Gastroesophageal sphincter (tissue), 4 donors: ENCODE data around the gene TRAT1. TPM values are rescaled to one million over a fixed set of nuclear protein-coding genes. Genes with fewer than 3 reads are reported as not detected.

Experiments used
- ATAC-seq: fragments of 150-250 bp; one replicate; pipeline ENCODE4 v1.9.1; 2016; ENCODE audit warnings: mild to moderate bottlenecking, moderate library complexity
- H3K27ac ChIP-seq, 4 donors: fragments of 200-600 bp; sonication (generic) in 3 of 4; 1 replicate in 3 of 4; 2 replicates in 1 of 4; pipeline ENCODE4 v1.5.1; 2016 to 2019
- H3K27me3 ChIP-seq: fragments of 200-600 bp; sonication (generic); one replicate; pipeline ENCODE4 v1.5.1; 2019
- H3K36me3 ChIP-seq, 2 donors: fragments of 200-600 bp; sonication (generic); one replicate each; pipeline ENCODE4 v1.5.1; 2019; ENCODE audit warnings: control low read depth in 1 of 2
- H3K4me1 ChIP-seq, 3 donors: fragments of 200-600 bp; sonication (generic); 1 replicate in 2 of 3; 2 replicates in 1 of 3; pipeline ENCODE4 v1.5.1; 2016 to 2019; ENCODE audit warnings: control low read depth in 2 of 3
- H3K4me3 ChIP-seq, 2 donors: fragments of 200-600 bp; sonication (generic); one replicate each; pipeline ENCODE4 v1.5.1; 2019; ENCODE audit warnings: mild to moderate bottlenecking in 1 of 2, moderate library complexity in 1 of 2
- H3K9me3 ChIP-seq, 3 donors: fragments of 200-600 bp; sonication (generic); one replicate each; pipeline ENCODE4 v1.5.1; 2017 to 2019; ENCODE audit warnings: control low read depth in 2 of 3
- EP300 ChIP-seq: sonication (generic); formaldehyde crosslinking; IDR thresholded peaks from one replicate; pipeline ENCODE4 v1.6.1; 2017; ENCODE audit warnings: antibody characterized with exemption, mild to moderate bottlenecking
- POLR2A ChIP-seq, 2 donors: fragments of 450-650 bp; IDR thresholded peaks; one replicate each; pipeline ENCODE4 v1.6.1; 2017; ENCODE audit warnings: antibody characterized with exemption in 2 of 2, mild to moderate bottlenecking in 2 of 2, moderate library complexity in 1 of 2
- POLR2AphosphoS5 ChIP-seq: sonication (generic); formaldehyde crosslinking; IDR thresholded peaks from one replicate; pipeline ENCODE4 v1.6.1; 2017; ENCODE audit warnings: antibody characterized with exemption
- WGBS, 2 donors: methylation state at CpG; one replicate each; pipeline ENCODE4 v1.1.5; 2018; ENCODE audit warnings: low coverage in 1 of 2; 5-methylcytosine and 5-hydroxymethylcytosine counted together
- total RNA-seq, 4 donors: library from RNA; depleted of rRNA; stranded (reverse); fragments of >200 nt; gene quantifications; one replicate each; pipeline ENCODE4 v1.1.0, GENCODE V29; 2016
- TF ChIP-seq, protein P1 (sequence below), 4 experiments: fragments of 200-600 bp in 2 of 4; fragments of 450-650 bp in 2 of 4; sonication (generic) in 1 of 4; IDR thresholded peaks; one replicate each; pipeline ENCODE4 v1.5.1; 2017 to 2019; ENCODE audit warnings: antibody characterized with exemption in 4 of 4, mild to moderate bottlenecking in 2 of 4, moderate library complexity in 2 of 4

The TRAT1 gene
- total RNA-seq, 4 donors from 2014 or later = 1.2 to 2.4 TPM; not detected in 2

GRCh38 chr3:108847187-108847586 is 24.6 kb downstream of the TRAT1 start:
- Histone ChIP-seq H3K36me3 (no peaks in the 10 kb centered on the region), H3K9me3 (no peaks in the 10 kb centered on the region), H3K4me3 (no peak overlapping the region), H3K27me3 (no peaks in the 10 kb centered on the region), H3K4me1 (no peaks in the 10 kb centered on the region), H3K27ac (no peak overlapping the region)
- ATAC-seq = no peak
- 84 to 100% methylated on average over 2 of the region's 2 CpGs for WGBS, 2 donors
- TF ChIP-seq, protein P1, sequence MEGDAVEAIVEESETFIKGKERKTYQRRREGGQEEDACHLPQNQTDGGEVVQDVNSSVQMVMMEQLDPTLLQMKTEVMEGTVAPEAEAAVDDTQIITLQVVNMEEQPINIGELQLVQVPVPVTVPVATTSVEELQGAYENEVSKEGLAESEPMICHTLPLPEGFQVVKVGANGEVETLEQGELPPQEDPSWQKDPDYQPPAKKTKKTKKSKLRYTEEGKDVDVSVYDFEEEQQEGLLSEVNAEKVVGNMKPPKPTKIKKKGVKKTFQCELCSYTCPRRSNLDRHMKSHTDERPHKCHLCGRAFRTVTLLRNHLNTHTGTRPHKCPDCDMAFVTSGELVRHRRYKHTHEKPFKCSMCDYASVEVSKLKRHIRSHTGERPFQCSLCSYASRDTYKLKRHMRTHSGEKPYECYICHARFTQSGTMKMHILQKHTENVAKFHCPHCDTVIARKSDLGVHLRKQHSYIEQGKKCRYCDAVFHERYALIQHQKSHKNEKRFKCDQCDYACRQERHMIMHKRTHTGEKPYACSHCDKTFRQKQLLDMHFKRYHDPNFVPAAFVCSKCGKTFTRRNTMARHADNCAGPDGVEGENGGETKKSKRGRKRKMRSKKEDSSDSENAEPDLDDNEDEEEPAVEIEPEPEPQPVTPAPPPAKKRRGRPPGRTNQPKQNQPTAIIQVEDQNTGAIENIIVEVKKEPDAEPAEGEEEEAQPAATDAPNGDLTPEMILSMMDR (IDR thresholded peaks at IDR 0.05) = no peak
- TF ChIP-seq POLR2AphosphoS5 (no peak), POLR2A (IDR thresholded peaks at IDR 0.05) (no peak), EP300 (no peak)

DNA sequence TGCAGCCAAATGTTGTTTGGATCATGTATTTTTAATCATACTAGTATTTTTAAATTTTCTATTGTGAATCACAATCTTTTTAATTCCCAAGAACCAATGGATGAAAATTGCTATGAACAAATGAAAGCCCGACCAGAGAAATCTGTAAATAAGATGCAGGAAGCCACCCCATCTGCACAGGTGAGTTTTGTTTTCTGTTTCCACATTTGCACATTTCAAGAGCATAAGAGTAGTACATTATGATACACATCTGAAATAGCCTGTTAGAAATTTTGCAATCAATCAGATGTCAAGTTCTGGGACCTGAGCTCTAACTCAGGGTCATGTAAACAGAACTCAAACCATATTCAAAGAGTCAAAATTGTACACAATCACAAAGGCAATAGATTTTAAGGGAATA is 26.5 kb downstream of the TRAT1 start:
- Histone ChIP-seq H3K4me3 (no peak overlapping the region), H3K27me3 (no peaks in the 10 kb centered on the region), H3K9me3 (no peaks in the 10 kb centered on the region), H3K4me1 (no peaks in the 10 kb centered on the region), H3K27ac (no peak overlapping the region), H3K36me3 (no peaks in the 10 kb centered on the region)
- ATAC-seq = no peak
- no peak for TF ChIP-seq POLR2A (IDR thresholded peaks at IDR 0.05)
- TF ChIP-seq, protein P1 (IDR thresholded peaks at IDR 0.05) = no peak
- TF ChIP-seq POLR2AphosphoS5 = no peak
- TF ChIP-seq EP300 = no peak
- WGBS, 2 donors = 90 to 95% methylated on average over 1 of the region's 1 CpG

GRCh38 chr3:108861401-108861800 is 38.8 kb downstream of the TRAT1 start:
- H3K9me3 ChIP-seq = no peaks in the 10 kb centered on the region
- no peak overlapping the region for H3K4me3 ChIP-seq
- TF ChIP-seq, protein P1 (IDR thresholded peaks at IDR 0.05) = no peak
- TF ChIP-seq EP300 (no peak), POLR2A (IDR thresholded peaks at IDR 0.05) (no peak), POLR2AphosphoS5 (no peak)
- no peaks in the 10 kb centered on the region for H3K36me3 ChIP-seq
- no peak overlapping the region for H3K27ac ChIP-seq
- no peak for ATAC-seq
- no peaks in the 10 kb centered on the region for H3K4me1 ChIP-seq
- WGBS, 2 donors = 33 to 54% methylated on average over 1 of the region's 1 CpG
- H3K27me3 ChIP-seq = no peaks in the 10 kb centered on the region

DNA sequence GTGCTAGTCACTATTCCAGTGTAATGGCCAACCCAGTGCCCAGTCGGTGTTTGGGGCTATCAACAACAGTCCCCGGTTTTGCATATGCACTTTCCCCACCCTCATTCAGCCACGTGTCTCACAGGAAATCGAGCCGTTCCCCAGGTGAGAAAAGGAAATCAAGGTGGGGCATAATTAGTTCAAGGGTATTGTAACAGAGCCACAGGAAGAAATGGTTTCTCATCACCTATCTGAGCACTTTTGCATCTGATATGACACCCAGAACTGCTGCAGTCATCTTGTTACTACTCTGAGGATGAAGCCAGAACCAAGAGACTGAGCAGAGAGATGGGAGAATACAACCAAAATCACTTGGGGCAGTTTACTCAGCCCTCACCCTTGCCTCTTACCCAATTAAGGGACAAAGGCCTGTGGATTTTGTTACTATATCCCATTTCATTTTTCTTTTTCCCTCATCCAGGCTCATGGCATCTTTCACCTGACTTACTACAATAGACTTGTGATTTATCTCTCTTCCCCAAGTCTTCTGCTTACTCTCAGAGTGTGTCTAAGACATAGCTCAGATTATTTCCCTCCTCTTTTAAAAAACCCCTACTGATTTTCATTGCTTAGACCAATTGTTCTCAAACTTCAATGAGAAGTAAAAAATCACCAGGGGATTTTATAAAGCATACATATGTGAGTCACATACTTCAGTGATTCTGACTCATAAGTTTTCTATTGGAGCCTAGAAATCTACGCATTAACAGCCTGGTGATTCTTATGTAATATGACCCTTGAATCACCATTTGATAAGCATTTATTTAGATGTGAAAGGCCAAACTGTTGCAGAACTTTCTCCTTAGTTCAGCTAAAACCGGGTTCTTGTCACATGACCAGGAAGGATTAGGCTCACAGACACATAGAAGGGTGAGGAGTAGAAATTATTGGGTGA is 40.5 kb downstream of the TRAT1 start:
- ATAC-seq = no peak
- TF ChIP-seq, protein P1 (IDR thresholded peaks at IDR 0.05) = no peak
- no peak for TF ChIP-seq POLR2AphosphoS5
- 48 to 49% methylated on average over 4 to 6 of the region's 7 CpGs for WGBS, 2 donors
- Histone ChIP-seq H3K36me3 (no peaks in the 10 kb centered on the region), H3K4me3 (no peak overlapping the region), H3K27me3 (no peaks in the 10 kb centered on the region), H3K4me1 (no peaks in the 10 kb centered on the region), H3K9me3 (no peaks in the 10 kb centered on the region), H3K27ac (no peak overlapping the region)

GRCh38 chr3:108863799-108864135 is 41.2 kb downstream of the TRAT1 start:
- H3K27me3 ChIP-seq = no peaks in the 10 kb centered on the region
- no peak for ATAC-seq
- 80 to 88% methylated on average over 1 to 6 of the region's 6 CpGs for WGBS, 2 donors
- no peaks in the 10 kb centered on the region for H3K4me1 ChIP-seq
- H3K36me3 ChIP-seq = no peaks in the 10 kb centered on the region
- H3K9me3 ChIP-seq = no peaks in the 10 kb centered on the region
- TF ChIP-seq POLR2AphosphoS5 (no peak), POLR2A (IDR thresholded peaks at IDR 0.05) (no peak)
- TF ChIP-seq, protein P1 (IDR thresholded peaks at IDR 0.05) = no peak
- no peak overlapping the region for H3K4me3 ChIP-seq
- H3K27ac ChIP-seq = no peak overlapping the region
